HG03025 (cell line): Measurements from ENCODE around the gene KIAA0319L.
"Not testable (repeated sequence)": the region's sequence is repeated elsewhere in the genome, so short reads cannot be mapped to it uniquely, and the experiment has no call there.

Source experiments
- ATAC-seq: cut with Tn5 transposase; IDR thresholded peaks from one replicate; pipeline ENCODE4 v1.9.1; 2021; ENCODE audit warnings: mild to moderate bottlenecking, moderate library complexity; ENCODE audit not compliant: unreplicated experiment, low FRiP score

KIAA0319L gene

GRCh38 chr1:35585281-35585680, 28.1 kb upstream of the KIAA0319L start:
- no peak for ATAC-seq

- ATAC-seq, result not testable (repeated sequence)
These were observed 24.4 kb upstream of the KIAA0319L start for GRCh38 chr1:35581621-35582020.

GRCh38 chr1:35580949-35581388, 23.8 kb upstream of the KIAA0319L start:
- no peak for ATAC-seq

- no peak for ATAC-seq
These were observed 20.1 kb upstream of the KIAA0319L start for GRCh38 chr1:35577071-35577998.

- not testable (repeated sequence) for ATAC-seq
These were observed 19.5 kb upstream of the KIAA0319L start for GRCh38 chr1:35576766-35577070.

- ATAC-seq, result no peak
These were observed 19.0 kb upstream of the KIAA0319L start for GRCh38 chr1:35576061-35576765.

- ATAC-seq, result no peak
These were observed 18.3 kb upstream of the KIAA0319L start for GRCh38 chr1:35575416-35575958.

- ATAC-seq, result no peak
These were observed 17.6 kb upstream of the KIAA0319L start for GRCh38 chr1:35574655-35575415.

- ATAC-seq, result no peak
These were observed 17.0 kb upstream of the KIAA0319L start for GRCh38 chr1:35574125-35574654.

GRCh38 chr1:35573198-35574124, 16.3 kb upstream of the KIAA0319L start, which contains the start of gene TFAP2E:
Gene TFAP2E (plus strand): TSS chr1:35573314. CDS start chr1:35573578, 264 bp downstream.
- no peak for ATAC-seq

- ATAC-seq, result no peak
These were observed 15.1 kb upstream of the KIAA0319L start for GRCh38 chr1:35572296-35572695.

- no peak for ATAC-seq
These were observed 14.1 kb upstream of the KIAA0319L start for GRCh38 chr1:35571263-35571662.

GRCh38 chr1:35570589-35571137, 13.5 kb upstream of the KIAA0319L start:
- ATAC-seq, result no peak

GRCh38 chr1:35569936-35570335, 12.7 kb upstream of the KIAA0319L start:
- no peak for ATAC-seq

GRCh38 chr1:35568975-35569395, 11.8 kb upstream of the KIAA0319L start:
- ATAC-seq, result no peak

GRCh38 chr1:35567947-35568558, 10.8 kb upstream of the KIAA0319L start:
- ATAC-seq, result no peak

- no peak for ATAC-seq
These were observed 8.5 kb upstream of the KIAA0319L start for GRCh38 chr1:35565742-35566133.

- ATAC-seq, result no peak
These were observed 7.9 kb upstream of the KIAA0319L start for GRCh38 chr1:35564884-35565741.
